ENCODE data around the gene RCAN3.

Gene RCAN3

GRCh38 chr1:24557220-24557619 lies 54.6 kb downstream of the RCAN3 start:
- H3K4me1 ChIP-seq (ENCODE audit: low read length), result peaks cover 26% of the 10 kb centered on the region
- H3K4me3 ChIP-seq (ENCODE audit: low read length), result no peak overlapping the region
- H3K9ac ChIP-seq (ENCODE audit: low read length), result 0 out of 2 replicates have a peak overlapping the region, but pooled peaks have one; percentile 12
- no peaks in the 10 kb centered on the region for H4K20me1 ChIP-seq (ENCODE audit: insufficient read depth, low read length)
- H3K27ac ChIP-seq (ENCODE audit: low read length), result peak overlapping the region; percentile 58; the same call in 1 of the 2 replicates
- H3K79me2 ChIP-seq (ENCODE audit: low read length), result no peaks in the 10 kb centered on the region
- peak overlapping the region; percentile 49; the same call in 1 of the 2 replicates for H3K4me2 ChIP-seq (ENCODE audit: low read depth, low read length)
- no peaks in the 10 kb centered on the region for H3K9me3 ChIP-seq (replicated peaks; ENCODE audit: insufficient read depth, low read length)
- H3K36me3 ChIP-seq (replicated peaks; ENCODE audit: insufficient read depth, low read length), result no peaks in the 10 kb centered on the region
- H3K27me3 ChIP-seq (replicated peaks; ENCODE audit: insufficient read depth, low read length), result no peaks in the 10 kb centered on the region
- H3F3A ChIP-seq (ENCODE audit: insufficient read depth, low read length), result no peaks in the 10 kb centered on the region; the same call in 1 of the 2 replicates
- no peaks in the 10 kb centered on the region for H3K9me2 ChIP-seq (replicated peaks; ENCODE audit: insufficient read depth, low read length)
- DNase-seq, result no peak
- no peak overlapping the region for H2AFZ ChIP-seq (ENCODE audit: low read length)
- no peak for TF ChIP-seq CTCF (IDR thresholded peaks at IDR 0.05; ENCODE audit: low read length)
- TF ChIP-seq EZH2 (optimal IDR thresholded peaks at IDR 0.05; ENCODE audit: low read depth, low read length), result no peak
- TF ChIP-seq EZH2phosphoT487 (IDR thresholded peaks at IDR 0.05; ENCODE audit: low read length), result no peak

- Histone ChIP-seq H4K20me1 (ENCODE audit: insufficient read depth, low read length) (no peaks in the 10 kb centered on the region), H3K9ac (ENCODE audit: low read length) (peak overlapping the region; percentile 12; the same call in 1 of the 2 replicates), H3K79me2 (ENCODE audit: low read length) (no peaks in the 10 kb centered on the region), H3K4me3 (ENCODE audit: low read length) (no peak overlapping the region), H3K27me3 (replicated peaks; ENCODE audit: insufficient read depth, low read length) (no peaks in the 10 kb centered on the region), H3K9me3 (replicated peaks; ENCODE audit: insufficient read depth, low read length) (no peaks in the 10 kb centered on the region), H3F3A (ENCODE audit: insufficient read depth, low read length) (no peaks in the 10 kb centered on the region; the same call in 1 of the 2 replicates), H3K9me2 (replicated peaks; ENCODE audit: insufficient read depth, low read length) (no peaks in the 10 kb centered on the region), H3K4me2 (ENCODE audit: low read depth, low read length) (peak overlapping the region; percentile 49), H3K36me3 (replicated peaks; ENCODE audit: insufficient read depth, low read length) (no peaks in the 10 kb centered on the region), H3K4me1 (ENCODE audit: low read length) (peaks cover 26% of the 10 kb centered on the region), H3K27ac (ENCODE audit: low read length) (peak overlapping the region; percentile 58; the same call in 1 of the 2 replicates), H2AFZ (ENCODE audit: low read length) (no peak overlapping the region)
- TF ChIP-seq CTCF (IDR thresholded peaks at IDR 0.05; ENCODE audit: low read length) (no peak), EZH2phosphoT487 (IDR thresholded peaks at IDR 0.05; ENCODE audit: low read length) (no peak), EZH2 (optimal IDR thresholded peaks at IDR 0.05; ENCODE audit: low read depth, low read length) (no peak)
- peak; percentile 83 for DNase-seq
Observed at GRCh38 chr1:24557711-24558131, 55.1 kb downstream of the RCAN3 start.

DNA sequence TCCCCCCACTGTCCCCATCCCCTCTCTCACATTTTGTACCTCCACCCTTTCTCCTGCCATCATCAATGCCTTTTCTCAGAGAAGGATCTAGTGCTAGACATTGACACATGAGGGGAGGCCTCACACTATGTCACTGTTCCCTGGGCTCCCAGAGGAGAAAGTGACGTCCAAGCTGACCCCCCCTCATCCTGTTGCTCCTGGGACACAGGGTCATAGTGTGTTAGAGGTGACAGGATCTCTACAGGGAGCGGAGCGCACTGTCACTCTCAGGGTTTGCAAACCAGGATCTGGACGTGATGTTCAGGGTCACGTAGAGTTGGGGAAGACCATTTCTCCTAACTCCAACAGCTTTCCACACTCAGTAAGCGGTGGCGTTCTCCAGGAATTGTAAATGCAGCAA lies 55.8 kb downstream of the RCAN3 start:
- Histone ChIP-seq H3K27ac (ENCODE audit: low read length) (peak overlapping the region; percentile 58), H2AFZ (ENCODE audit: low read length) (0 out of 2 replicates have a peak overlapping the region, but pooled peaks have one; percentile 6), H4K20me1 (ENCODE audit: insufficient read depth, low read length) (no peaks in the 10 kb centered on the region), H3K4me1 (ENCODE audit: low read length) (peaks cover 26% of the 10 kb centered on the region), H3K9me2 (replicated peaks; ENCODE audit: insufficient read depth, low read length) (no peaks in the 10 kb centered on the region), H3K4me2 (ENCODE audit: low read depth, low read length) (peak overlapping the region; percentile 49), H3K4me3 (ENCODE audit: low read length) (no peak overlapping the region; the same call in 1 of the 2 replicates), H3K36me3 (replicated peaks; ENCODE audit: insufficient read depth, low read length) (no peaks in the 10 kb centered on the region), H3K79me2 (ENCODE audit: low read length) (no peaks in the 10 kb centered on the region), H3K9ac (ENCODE audit: low read length) (peak overlapping the region; percentile 12; the same call in 1 of the 2 replicates), H3K9me3 (replicated peaks; ENCODE audit: insufficient read depth, low read length) (no peaks in the 10 kb centered on the region), H3F3A (ENCODE audit: insufficient read depth, low read length) (no peaks in the 10 kb centered on the region; the same call in 1 of the 2 replicates), H3K27me3 (replicated peaks; ENCODE audit: insufficient read depth, low read length) (no peaks in the 10 kb centered on the region)
- TF ChIP-seq CTCF (IDR thresholded peaks at IDR 0.05; ENCODE audit: low read length), result no peak
- TF ChIP-seq EZH2phosphoT487 (IDR thresholded peaks at IDR 0.05; ENCODE audit: low read length), result no peak
- TF ChIP-seq EZH2 (optimal IDR thresholded peaks at IDR 0.05; ENCODE audit: low read depth, low read length), result no peak
- DNase-seq, result no peak

All from MM.1S (cell line).